ENCODE data around the gene EMC10.

The EMC10 gene

GRCh38 chr19:50480281-50481111, 4.2 kb downstream of the EMC10 start:
- DNase-seq, result no peak

- no peak for DNase-seq
These were observed 5.2 kb downstream of the EMC10 start for GRCh38 chr19:50481351-50482149.

- DNase-seq, result no peak
These were observed 6.1 kb downstream of the EMC10 start for GRCh38 chr19:50482271-50482855.

- no peak for DNase-seq
These were observed 6.6 kb downstream of the EMC10 start for GRCh38 chr19:50482916-50483315.

- no peak for DNase-seq
These were observed 9.1 kb downstream of the EMC10 start for GRCh38 chr19:50485284-50485955.

GRCh38 chr19:50486823-50487515, 10.7 kb downstream of the EMC10 start:
- peak; percentile 61 for DNase-seq

- no peak for DNase-seq
These were observed 12.3 kb downstream of the EMC10 start for GRCh38 chr19:50488389-50489194.

GRCh38 chr19:50489461-50490011, 13.2 kb downstream of the EMC10 start:
- DNase-seq, result no peak

- no peak for DNase-seq
These were observed 14.1 kb downstream of the EMC10 start for GRCh38 chr19:50490411-50490811.

GRCh38 chr19:50490991-50491472, 14.7 kb downstream of the EMC10 start:
- DNase-seq, result no peak

GRCh38 chr19:50492303-50493052, 16.2 kb downstream of the EMC10 start:
- peak; percentile 51 for DNase-seq

GRCh38 chr19:50493171-50493570, 16.9 kb downstream of the EMC10 start:
- DNase-seq, result no peak

- DNase-seq, result no peak
These were observed 18.1 kb downstream of the EMC10 start for GRCh38 chr19:50494186-50495019.

- no peak for DNase-seq
These were observed 18.8 kb downstream of the EMC10 start for GRCh38 chr19:50495020-50495531.

- peak; percentile 81 for DNase-seq
These were observed 20.1 kb downstream of the EMC10 start for GRCh38 chr19:50496189-50497021.

- no peak for DNase-seq
These were observed 20.7 kb downstream of the EMC10 start for GRCh38 chr19:50497022-50497405.

- DNase-seq, result no peak
These were observed 22.1 kb downstream of the EMC10 start for GRCh38 chr19:50498219-50499056.
